ENCODE measurements around the gene SPAG5. TPM values are rescaled to one million over a fixed set of nuclear protein-coding genes. Genes with fewer than 3 reads are reported as not detected.

SPAG5 gene
- total and polyA plus RNA-seq, 4 donors: 1.6 to 4.3 (median 2.9) TPM

- no peak for ATAC-seq (ENCODE audit: low FRiP score)
- intact Hi-C loops (cut with DNase I): loop anchor here (2.0 to 5.0 kb wide), 2 partner anchors 65 to 66 kb away; partner anchors contain the start of gene RSKR (in 1 of the 2)
- H3K9me3 ChIP-seq (ENCODE audit: control insufficient read depth, low read length): no peaks in the 10 kb centered on the region
- 91 to 93% methylated on average over 14 of the region's 14 CpGs for WGBS, 2 donors
- peaks cover 0 to 2% of the 10 kb centered on the region in 2 donors for H3K36me3 ChIP-seq (ENCODE audit: control insufficient read depth in 1 of 2, insufficient read depth in 2 of 2, low read length in 1 of 2)
- H3K27me3 ChIP-seq (ENCODE audit: control insufficient read depth in 1 of 2, insufficient read depth in 2 of 2, low read length in 1 of 2): no peaks in the 10 kb centered on the region
- H3K4me1 ChIP-seq (ENCODE audit: control insufficient read depth in 1 of 2, insufficient read depth in 2 of 2, low read length in 2 of 2): no peaks in the 10 kb centered on the region
- H3K4me3 ChIP-seq (ENCODE audit: low read length in 2 of 2): no peak overlapping the region
- DNase-seq: peak in 1 of 2 donors; percentile 46
- no peak overlapping the region for H3K27ac ChIP-seq (ENCODE audit: low read depth in 1 of 2, low read length in 2 of 2)
Measured at GRCh38 chr17:28547096-28547622, 51.7 kb downstream of the SPAG5 start.

DNA sequence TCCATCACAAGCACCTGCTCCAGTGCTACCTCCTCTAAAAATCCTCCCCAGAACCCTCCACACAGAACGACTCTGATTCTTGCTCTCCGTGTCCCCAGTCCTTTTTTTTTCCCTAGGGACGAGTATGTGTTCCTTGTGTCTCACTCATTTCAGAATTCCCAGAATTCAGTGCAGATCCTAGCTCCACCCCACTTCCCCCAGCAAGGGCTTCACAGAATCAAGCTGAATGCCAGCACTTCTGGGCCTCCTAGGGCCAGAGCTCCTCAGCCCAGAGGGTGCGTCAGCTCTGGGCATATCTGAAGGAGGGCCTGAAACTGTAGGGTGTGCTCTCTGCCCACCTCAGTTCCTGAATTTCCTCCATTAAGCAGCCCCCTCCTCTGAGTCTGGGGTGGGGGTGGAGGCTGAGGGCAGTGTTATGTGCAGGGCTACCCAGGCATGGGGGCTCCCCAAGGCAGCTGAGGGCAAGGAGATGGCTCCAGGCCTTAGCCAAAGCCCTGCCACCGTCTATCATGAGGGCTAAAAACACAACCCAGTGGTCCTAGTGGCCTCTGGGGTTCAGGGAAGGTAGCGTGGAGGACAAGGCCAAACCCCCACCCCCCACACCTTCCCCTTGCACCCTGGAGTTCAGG lies 52.9 kb downstream of the SPAG5 start:
- H3K4me1 ChIP-seq (ENCODE audit: control insufficient read depth in 1 of 2, insufficient read depth in 2 of 2, low read length in 2 of 2): no peaks in the 10 kb centered on the region
- 51 to 53% methylated on average over 6 of the region's 6 CpGs for whole genome bisulfite sequencing, 2 donors
- ATAC-seq (ENCODE audit: low FRiP score): no peak
- intact Hi-C loops (cut with DNase I): loop anchor here (2.0 to 5.0 kb wide), 2 partner anchors 66 to 67 kb away; partner anchors contain the start of gene RSKR (in 1 of the 2)
- no peaks in the 10 kb centered on the region for H3K9me3 ChIP-seq (ENCODE audit: control insufficient read depth, low read length)
- no peak for DNase-seq
- no peaks in the 10 kb centered on the region for H3K27me3 ChIP-seq (ENCODE audit: control insufficient read depth in 1 of 2, insufficient read depth in 2 of 2, low read length in 1 of 2)
- H3K36me3 ChIP-seq (ENCODE audit: control insufficient read depth in 1 of 2, insufficient read depth in 2 of 2, low read length in 1 of 2): peaks cover 0 to 2% of the 10 kb centered on the region in 2 donors
- no peak overlapping the region for H3K4me3 ChIP-seq (ENCODE audit: low read length in 2 of 2)
- H3K27ac ChIP-seq (ENCODE audit: low read depth in 1 of 2, low read length in 2 of 2): no peak overlapping the region

- no peak for ATAC-seq (ENCODE audit: low FRiP score)
- Histone ChIP-seq H3K4me1 (ENCODE audit: control insufficient read depth in 1 of 2, insufficient read depth in 2 of 2, low read length in 2 of 2) (no peaks in the 10 kb centered on the region), H3K9me3 (ENCODE audit: control insufficient read depth, low read length) (no peaks in the 10 kb centered on the region), H3K36me3 (ENCODE audit: control insufficient read depth in 1 of 2, insufficient read depth in 2 of 2, low read length in 1 of 2) (peaks cover 0 to 2% of the 10 kb centered on the region in 2 donors), H3K27ac (ENCODE audit: low read depth in 1 of 2, low read length in 2 of 2) (no peak overlapping the region), H3K4me3 (ENCODE audit: low read length in 2 of 2) (no peak overlapping the region), H3K27me3 (ENCODE audit: control insufficient read depth in 1 of 2, insufficient read depth in 2 of 2, low read length in 1 of 2) (no peaks in the 10 kb centered on the region)
- intact Hi-C loops (cut with DNase I): loop anchor here in 1 of 2 donors (5.0 kb wide), 1 partner anchor 67 kb away; the partner anchor contains the start of gene RSKR
- no peak for DNase-seq
- WGBS, 2 donors: 82 to 86% methylated on average over 2 of the region's 2 CpGs
Measured at GRCh38 chr17:28545141-28545503, 53.7 kb downstream of the SPAG5 start.

- Histone ChIP-seq H3K4me3 (ENCODE audit: low read length in 2 of 2) (no peak overlapping the region), H3K36me3 (ENCODE audit: control insufficient read depth in 1 of 2, insufficient read depth in 2 of 2, low read length in 1 of 2) (peaks cover 0 to 2% of the 10 kb centered on the region in 2 donors), H3K4me1 (ENCODE audit: control insufficient read depth in 1 of 2, insufficient read depth in 2 of 2, low read length in 2 of 2) (no peaks in the 10 kb centered on the region), H3K9me3 (ENCODE audit: control insufficient read depth, low read length) (no peaks in the 10 kb centered on the region), H3K27ac (ENCODE audit: low read depth in 1 of 2, low read length in 2 of 2) (no peak overlapping the region), H3K27me3 (ENCODE audit: control insufficient read depth in 1 of 2, insufficient read depth in 2 of 2, low read length in 1 of 2) (no peaks in the 10 kb centered on the region)
- DNase-seq: no peak
- no peak for ATAC-seq (ENCODE audit: low FRiP score)
- WGBS, 2 donors: 88 to 90% methylated on average over 4 of the region's 4 CpGs
- intact Hi-C loops (cut with DNase I): loop anchor here in 1 of 2 donors (5.0 kb wide), 1 partner anchor 68 kb away; the partner anchor contains the start of gene RSKR
Measured at GRCh38 chr17:28544402-28545140, 54.3 kb downstream of the SPAG5 start.

GRCh38 chr17:28541439-28541838 lies 57.4 kb downstream of the SPAG5 start:
- no peaks in the 10 kb centered on the region for H3K4me1 ChIP-seq (ENCODE audit: control insufficient read depth in 1 of 2, insufficient read depth in 2 of 2, low read length in 2 of 2)
- H3K4me3 ChIP-seq (ENCODE audit: low read length in 2 of 2): no peak overlapping the region
- WGBS, 2 donors: 87 to 91% methylated on average over 4 of the region's 4 CpGs
- no peak overlapping the region for H3K27ac ChIP-seq (ENCODE audit: low read depth in 1 of 2, low read length in 2 of 2)
- ATAC-seq (ENCODE audit: low FRiP score): no peak
- DNase-seq: no peak
- no peaks in the 10 kb centered on the region for H3K9me3 ChIP-seq (ENCODE audit: control insufficient read depth, low read length)
- no peaks in the 10 kb centered on the region for H3K36me3 ChIP-seq (ENCODE audit: control insufficient read depth in 1 of 2, insufficient read depth in 2 of 2, low read length in 1 of 2)
- intact Hi-C loops (cut with DNase I): loop anchor here in 1 of 2 donors (2.0 kb wide), 1 partner anchor 47 kb away; no protein-coding TSS in a partner anchor
- H3K27me3 ChIP-seq (ENCODE audit: control insufficient read depth in 1 of 2, insufficient read depth in 2 of 2, low read length in 1 of 2): no peaks in the 10 kb centered on the region

DNA sequence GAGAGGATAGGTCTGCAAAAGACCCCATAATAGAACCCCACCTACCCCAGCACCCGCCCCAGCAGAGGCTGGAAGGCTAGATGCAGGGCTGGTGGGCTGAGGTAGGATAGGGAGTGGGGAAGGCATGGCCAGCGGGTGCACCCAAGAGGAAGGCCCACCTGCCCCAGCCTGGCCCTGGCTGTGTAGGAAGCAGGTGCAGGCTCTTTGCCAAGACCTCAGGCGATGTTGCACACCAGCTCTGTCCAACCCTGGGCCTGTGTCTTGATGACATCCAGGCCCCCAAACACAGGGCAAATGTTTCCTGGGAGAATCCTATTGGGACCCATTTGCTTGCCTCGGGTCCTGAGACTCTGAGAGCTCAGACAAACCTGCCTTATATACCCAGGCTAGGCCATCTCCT lies 58.6 kb downstream of the SPAG5 start:
- H3K27ac ChIP-seq (ENCODE audit: low read depth in 1 of 2, low read length in 2 of 2): no peak overlapping the region
- intact Hi-C loops (cut with DNase I): loop anchor here (1.0 to 2.0 kb wide), 2 partner anchors 45 to 46 kb away; no protein-coding TSS in a partner anchor
- no peak overlapping the region for H3K4me3 ChIP-seq (ENCODE audit: low read length in 2 of 2)
- H3K9me3 ChIP-seq (ENCODE audit: control insufficient read depth, low read length): no peaks in the 10 kb centered on the region
- H3K36me3 ChIP-seq (ENCODE audit: control insufficient read depth in 1 of 2, insufficient read depth in 2 of 2, low read length in 1 of 2): no peaks in the 10 kb centered on the region
- WGBS, 2 donors: 85 to 86% methylated on average over 4 of the region's 4 CpGs
- no peaks in the 10 kb centered on the region for H3K4me1 ChIP-seq (ENCODE audit: control insufficient read depth in 1 of 2, insufficient read depth in 2 of 2, low read length in 2 of 2)
- ATAC-seq (ENCODE audit: low FRiP score): no peak
- peak in 1 of 2 donors; percentile 71 for DNase-seq
- no peaks in the 10 kb centered on the region for H3K27me3 ChIP-seq (ENCODE audit: control insufficient read depth in 1 of 2, insufficient read depth in 2 of 2, low read length in 1 of 2)

DNA sequence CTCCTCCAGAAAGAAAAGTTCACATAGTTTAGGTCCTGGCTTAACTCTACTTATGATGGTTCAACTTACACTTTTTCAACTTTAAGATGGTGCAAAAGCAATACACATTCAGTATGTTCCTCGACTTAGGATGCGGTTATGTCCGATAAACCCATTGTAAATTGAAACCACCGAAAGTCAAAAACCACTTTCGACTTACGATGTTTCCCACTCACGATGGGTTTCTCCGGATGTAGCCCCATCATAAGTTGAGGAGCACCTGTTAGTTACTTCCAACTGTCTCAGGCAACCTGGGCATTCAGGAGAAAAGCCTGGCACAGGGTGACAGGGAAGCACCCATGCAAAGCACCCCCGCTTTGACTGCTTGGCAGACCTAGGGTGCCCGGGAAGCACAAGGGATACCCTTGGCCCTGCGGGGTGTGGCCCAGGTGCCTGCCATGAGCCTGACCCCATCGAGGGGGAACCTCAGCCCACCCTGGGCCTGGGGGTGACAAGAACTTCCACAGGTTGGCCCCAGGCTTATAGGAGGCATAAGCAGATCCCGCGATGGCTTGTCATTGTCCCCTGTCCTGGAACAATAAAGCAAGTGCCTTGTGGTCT lies 60.4 kb downstream of the SPAG5 start:
- intact Hi-C loops (cut with DNase I): no loop called here
- DNase-seq (peak in 1 of 2 donors; percentile 57), ATAC-seq (ENCODE audit: low FRiP score) (no peak)
- Histone ChIP-seq H3K4me3 (ENCODE audit: low read length in 2 of 2) (no peak overlapping the region), H3K27me3 (ENCODE audit: control insufficient read depth in 1 of 2, insufficient read depth in 2 of 2, low read length in 1 of 2) (no peaks in the 10 kb centered on the region), H3K36me3 (ENCODE audit: control insufficient read depth in 1 of 2, insufficient read depth in 2 of 2, low read length in 1 of 2) (no peaks in the 10 kb centered on the region), H3K4me1 (ENCODE audit: control insufficient read depth in 1 of 2, insufficient read depth in 2 of 2, low read length in 2 of 2) (no peaks in the 10 kb centered on the region), H3K27ac (ENCODE audit: low read depth in 1 of 2, low read length in 2 of 2) (no peak overlapping the region), H3K9me3 (ENCODE audit: control insufficient read depth, low read length) (no peaks in the 10 kb centered on the region)
- 88 to 91% methylated on average over 14 of the region's 14 CpGs for WGBS, 2 donors

DNA sequence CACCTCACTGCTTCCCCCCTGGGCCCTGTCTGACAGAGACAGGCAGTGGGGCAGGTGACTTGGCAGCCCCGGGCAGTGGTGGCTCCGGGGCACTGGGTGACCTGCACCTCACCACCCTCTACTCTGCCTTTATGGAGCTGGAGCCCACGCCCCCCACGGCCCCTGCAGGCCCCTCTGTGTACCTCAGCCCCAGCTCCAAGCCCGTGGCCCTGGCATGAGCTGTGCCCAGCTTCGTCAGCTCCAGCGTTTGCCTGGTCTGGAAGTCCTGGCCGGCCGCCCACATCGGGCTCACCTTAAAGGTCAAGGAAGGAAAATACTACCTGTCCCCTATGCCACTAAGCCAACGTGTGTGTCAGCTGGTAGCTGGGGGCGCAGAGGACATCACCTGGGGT lies 61.6 kb downstream of the SPAG5 start:
- Histone ChIP-seq H3K36me3 (ENCODE audit: control insufficient read depth in 1 of 2, insufficient read depth in 2 of 2, low read length in 1 of 2) (no peaks in the 10 kb centered on the region), H3K4me3 (ENCODE audit: low read length in 2 of 2) (no peak overlapping the region), H3K9me3 (ENCODE audit: control insufficient read depth, low read length) (no peaks in the 10 kb centered on the region), H3K27me3 (ENCODE audit: control insufficient read depth in 1 of 2, insufficient read depth in 2 of 2, low read length in 1 of 2) (no peaks in the 10 kb centered on the region), H3K4me1 (ENCODE audit: control insufficient read depth in 1 of 2, insufficient read depth in 2 of 2, low read length in 2 of 2) (no peaks in the 10 kb centered on the region), H3K27ac (ENCODE audit: low read depth in 1 of 2, low read length in 2 of 2) (no peak overlapping the region)
- DNase-seq (no peak), ATAC-seq (ENCODE audit: low FRiP score) (no peak)
- WGBS, 2 donors: 74% methylated on average over 12 of the region's 12 CpGs
- intact Hi-C loops (cut with DNase I): no loop called here
